HG03575 (cell line): ENCODE data around the gene F13A1.

Experiments
- ATAC-seq: cut with Tn5 transposase; IDR thresholded peaks from one replicate; pipeline ENCODE4 v1.9.1; 2021; ENCODE audit not compliant: unreplicated experiment, insufficient number of reproducible peaks, low FRiP score; ENCODE audit errors: extremely low read depth

Gene F13A1

DNA sequence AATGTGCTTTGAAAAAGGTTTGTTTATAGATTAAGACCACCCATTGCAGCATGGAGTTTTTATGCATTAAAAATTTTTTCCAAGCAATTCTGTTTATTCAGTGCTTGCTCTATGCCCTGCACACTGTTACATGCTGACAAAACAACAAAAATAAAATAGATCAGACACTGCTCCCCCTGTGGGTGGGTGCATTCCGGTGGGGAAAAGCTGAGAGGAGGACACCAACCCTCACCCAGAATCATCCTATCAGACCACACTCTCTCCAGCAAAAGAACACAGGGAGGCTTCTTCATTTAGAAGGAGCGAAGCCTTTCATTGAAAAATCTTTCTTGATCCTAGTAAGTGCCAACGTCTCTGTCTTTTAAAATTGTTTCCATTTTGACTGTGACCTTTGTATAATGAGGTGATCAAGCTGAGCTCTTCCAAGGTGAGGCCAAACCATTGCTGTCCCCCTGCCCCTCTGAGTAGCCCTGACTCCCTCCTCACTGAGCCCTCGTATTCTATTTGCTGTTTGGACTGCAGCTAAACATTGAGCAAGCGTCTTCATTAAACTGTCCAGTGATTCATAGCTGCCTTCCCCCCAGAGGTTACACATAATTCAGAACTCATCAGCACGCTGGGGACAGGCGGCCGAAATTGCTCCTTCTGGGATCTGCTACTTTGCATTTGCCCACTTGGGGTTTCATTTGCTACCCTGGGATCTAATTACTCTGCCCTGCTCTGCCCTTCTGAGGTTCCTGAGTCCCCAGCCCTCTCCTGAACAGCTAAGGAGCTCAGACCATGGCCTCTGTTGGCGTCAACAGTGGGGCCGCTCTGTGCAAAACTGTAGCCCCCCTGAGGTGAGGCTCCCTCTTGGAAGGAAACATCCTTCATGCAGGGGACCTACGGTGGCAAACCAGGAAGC is 102.4 kb downstream of the F13A1 start:
- no peak for ATAC-seq

DNA sequence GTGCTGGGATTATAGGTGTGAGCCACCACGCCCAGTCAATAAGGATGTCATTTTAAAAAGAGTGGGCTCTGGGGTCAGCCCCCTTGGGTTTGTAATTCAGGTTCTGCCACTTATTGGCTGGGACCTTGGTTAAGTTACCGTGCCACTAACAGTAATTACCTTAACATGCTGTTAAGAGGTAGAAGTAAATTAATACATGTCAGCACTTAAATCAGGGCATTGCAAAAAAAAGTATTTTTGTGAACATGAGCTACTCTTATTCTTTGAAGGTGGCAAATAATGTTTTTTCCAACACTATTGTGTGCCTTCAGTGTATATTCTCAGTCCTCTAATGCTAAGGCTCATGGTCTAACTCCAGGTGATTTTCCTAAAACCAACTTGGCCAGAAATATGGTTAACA is 109.5 kb downstream of the F13A1 start:
- ATAC-seq: no peak

DNA sequence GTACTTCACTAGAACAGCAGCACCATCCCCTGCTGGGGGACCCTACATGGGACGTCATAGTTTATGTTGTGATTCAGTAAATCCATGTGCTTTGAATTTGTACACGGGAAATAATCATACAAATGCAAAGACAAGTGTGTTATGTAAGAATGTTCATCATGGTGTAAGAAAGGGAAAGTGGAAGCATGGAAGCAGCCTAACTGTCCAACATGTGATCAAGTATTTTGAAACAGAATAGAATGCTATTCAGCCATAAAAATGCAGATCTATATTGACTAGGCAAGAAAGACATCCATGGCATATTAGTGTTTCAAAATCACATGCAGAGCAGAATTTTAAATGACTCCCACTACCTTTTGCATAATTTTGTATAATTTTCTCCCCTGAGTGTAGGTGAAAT is 117.6 kb downstream of the F13A1 start:
- no peak for ATAC-seq

DNA sequence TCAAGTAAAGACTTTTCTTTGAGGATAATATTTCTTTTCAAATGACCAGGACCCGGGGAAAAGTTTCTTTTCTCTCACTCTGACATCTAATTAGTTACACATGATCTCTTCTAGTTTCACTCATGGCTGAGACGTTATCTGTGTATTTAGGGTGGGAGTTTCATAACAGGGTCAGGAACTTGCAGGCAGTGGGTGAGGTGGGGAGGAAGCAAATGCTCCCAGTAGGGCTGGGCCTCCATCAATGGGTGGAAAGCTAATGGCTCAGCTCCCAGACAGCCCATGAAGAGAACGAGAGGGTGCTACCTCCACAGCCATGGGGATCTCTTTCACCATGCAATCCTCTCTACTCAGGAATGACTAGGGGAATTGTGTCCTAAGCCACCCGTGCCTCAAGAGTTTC is 119.3 kb downstream of the F13A1 start:
- ATAC-seq: no peak

DNA sequence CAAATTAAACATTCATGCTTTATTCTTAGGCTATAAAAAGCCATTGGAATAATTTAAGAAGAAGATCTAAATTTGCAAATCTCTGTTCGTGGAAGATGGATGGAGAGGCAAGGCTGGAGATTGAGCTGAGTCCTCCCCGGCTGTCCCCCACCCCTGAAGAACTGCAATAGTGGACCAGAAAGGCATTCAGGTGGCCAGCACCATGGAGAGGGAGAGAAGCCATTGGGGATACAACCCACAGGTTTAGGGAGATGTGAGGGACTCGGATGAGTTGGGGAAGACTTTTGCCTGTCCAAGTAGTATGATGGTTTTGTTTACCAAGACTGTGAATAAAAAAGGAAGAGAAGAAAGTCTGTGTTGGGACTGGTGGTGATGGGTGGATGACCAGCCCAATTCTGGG is 120.8 kb downstream of the F13A1 start:
- no peak for ATAC-seq

DNA sequence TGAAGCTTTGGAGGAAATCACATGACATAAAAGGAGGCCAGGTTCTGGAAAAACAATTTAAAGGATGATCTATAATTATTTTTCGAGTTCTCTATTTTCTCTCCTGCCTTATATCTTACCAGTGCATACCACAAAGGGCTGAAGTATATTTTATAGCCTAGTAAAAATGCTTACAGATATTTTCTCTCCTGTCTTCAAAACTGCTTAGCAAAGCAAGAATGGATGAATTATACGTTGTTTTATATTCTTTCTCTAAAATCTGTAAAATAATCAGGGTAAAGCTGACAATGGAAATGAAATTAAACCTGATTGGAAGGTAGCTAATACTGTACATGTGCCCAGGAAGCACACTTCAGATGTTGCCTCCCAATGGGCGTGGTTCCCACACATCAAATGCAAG is 123.7 kb downstream of the F13A1 start:
- no peak for ATAC-seq

DNA sequence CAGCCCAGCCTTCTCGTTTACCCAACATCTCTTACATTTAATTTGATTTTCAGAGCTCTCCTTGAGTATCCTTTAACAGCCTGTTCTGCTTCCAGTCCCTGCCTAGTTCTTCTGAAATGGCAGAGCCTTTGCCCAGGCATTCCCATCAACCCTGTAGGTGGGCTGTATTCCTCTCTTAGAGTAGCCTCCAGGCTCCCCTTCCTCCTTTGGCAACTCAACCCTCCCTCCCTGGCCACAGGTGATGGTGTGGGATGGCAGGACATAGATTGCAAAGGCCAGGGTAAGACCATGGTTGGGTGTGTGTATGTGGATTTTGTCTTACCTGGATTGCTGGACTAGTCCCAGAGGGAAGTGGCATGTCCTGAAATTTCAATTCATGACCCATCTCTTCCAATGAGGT is 125.4 kb downstream of the F13A1 start:
- no peak for ATAC-seq

DNA sequence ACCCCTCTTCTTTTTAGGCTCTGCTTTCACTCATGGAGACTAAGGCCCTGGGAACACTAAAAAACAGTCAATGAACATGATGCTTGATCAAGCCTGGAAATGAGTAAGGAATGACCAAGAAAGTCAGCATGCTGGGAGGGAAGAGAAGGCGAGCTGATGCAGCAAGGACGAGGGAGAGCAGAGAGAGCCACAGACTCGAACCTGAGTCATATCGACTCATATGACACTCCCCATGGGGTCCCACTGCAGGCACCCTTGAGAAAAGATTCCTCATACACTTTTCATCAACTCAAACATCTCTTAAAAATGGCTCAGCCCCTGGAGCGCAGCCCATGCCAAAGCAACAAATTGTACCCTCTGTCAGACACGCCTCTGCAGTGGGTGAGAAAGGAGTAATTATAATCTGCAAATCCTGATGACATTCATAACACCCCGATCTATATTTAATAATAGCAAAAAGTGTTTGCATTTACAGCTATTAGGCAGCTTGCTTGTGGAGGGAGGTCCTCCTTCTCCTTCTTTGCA is 127.2 kb downstream of the F13A1 start:
- no peak for ATAC-seq

DNA sequence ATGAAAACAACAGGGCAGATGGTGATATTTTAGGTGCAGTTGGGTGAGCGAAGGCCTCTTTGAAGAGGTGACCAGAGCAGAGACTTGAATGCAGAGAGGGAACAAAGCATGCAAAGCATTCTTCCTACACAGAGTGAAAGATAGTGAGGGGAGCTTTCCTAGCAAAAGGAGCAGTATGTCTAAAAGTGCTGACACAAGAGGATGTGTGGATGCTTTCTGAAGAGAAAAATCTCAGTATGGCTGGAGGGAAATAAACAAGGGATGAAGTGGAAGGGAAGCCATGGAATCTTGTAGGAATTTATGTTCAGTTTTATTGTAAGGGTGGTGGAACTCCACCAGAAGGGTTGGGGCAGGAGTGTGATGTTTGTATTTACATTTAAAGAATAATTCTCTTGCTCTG is 128.6 kb downstream of the F13A1 start:
- no peak for ATAC-seq

DNA sequence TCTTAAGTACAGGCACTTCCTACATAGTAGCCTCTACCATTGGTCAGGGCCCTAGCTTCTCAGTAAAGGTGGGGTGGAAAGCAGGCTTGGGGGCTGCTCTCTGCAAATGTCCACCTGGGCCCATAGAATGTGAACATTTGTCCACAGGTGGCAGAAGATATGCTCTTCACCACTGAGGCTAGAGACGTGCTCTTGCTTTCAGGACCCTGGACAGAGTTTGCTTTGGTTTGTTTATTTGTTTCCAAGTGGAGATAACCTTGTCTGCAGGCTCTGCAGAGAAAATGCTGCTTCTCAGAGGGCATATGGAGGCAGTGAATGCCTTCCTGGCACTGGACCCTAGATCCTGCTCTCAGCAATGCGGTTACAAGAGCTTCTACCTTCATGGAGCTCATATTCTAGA is 129.0 kb downstream of the F13A1 start:
- no peak for ATAC-seq

DNA sequence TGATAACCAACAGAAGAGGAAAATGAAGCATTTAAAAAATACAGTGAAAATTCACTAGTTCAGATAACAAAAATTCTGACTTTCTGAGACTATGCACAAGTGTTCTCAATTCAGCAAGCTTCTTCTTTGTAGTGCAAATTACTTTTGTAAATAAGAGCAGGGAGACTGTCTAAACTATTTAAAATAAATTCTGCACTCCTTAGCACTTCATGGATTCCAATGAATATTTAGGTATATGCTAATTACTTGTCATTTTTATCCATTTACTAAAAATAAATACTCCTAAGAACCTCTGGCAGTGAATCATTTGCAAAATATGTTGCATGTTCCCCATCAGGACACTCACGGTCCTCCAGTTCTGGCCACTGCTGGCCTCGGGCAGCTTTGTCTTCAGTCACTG is 139.8 kb downstream of the F13A1 start:
- no peak for ATAC-seq

DNA sequence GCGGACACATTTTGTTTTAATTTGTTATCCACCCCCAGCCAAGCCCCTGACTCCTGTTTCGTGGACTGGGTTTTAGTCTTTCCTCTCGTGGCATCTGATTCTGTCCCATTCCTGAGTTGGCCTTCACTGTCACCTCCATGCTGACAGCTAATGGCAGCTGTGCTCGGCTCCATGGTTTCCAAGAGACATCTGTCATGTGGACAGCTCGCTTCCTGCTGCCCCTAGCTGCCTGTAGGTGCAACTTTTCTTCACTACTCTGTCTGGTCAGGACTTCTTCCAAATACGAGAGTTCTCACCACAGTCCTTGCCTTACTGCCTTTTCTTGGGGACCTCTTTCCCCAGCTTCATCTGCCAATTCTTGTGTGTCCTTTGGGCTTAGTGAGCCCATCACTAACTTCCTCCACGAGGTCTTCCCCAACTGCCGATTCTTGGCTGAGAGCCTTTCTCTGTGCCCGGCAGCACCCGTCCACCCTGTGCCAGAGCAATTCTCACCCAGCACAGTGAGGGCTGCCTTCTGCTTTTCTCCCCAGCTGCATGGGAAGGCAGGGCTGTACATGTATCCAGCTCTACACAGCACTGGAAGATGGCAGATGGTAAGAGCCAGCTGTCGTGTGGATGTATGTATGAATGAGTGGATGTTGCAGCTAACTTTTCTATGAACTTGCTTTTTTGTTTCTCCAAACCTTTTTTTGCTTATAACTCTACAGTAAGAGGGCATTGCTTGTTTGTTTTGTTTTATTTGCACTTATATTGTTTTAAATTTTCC is 140.4 kb downstream of the F13A1 start:
- no peak for ATAC-seq

DNA sequence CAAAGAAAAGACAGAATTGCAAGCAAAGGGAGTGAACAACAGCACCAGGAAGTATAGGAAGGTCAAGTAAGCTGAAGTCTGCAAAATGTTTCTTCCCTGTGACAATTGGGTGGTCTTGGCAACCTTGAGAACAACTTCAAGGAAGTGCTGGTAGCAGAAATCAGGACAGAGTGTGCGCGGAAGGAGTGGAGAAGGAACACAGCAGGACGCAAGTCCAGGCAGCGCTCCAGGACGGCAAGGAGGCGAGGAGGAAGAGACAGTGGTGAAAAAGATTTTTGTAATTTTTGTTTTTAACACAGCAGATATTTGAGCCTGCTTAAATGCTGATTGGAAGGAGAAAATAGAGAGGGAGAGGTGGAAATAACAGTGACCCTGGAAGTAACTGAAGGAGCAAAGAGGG is 141.7 kb downstream of the F13A1 start:
- ATAC-seq: no peak

DNA sequence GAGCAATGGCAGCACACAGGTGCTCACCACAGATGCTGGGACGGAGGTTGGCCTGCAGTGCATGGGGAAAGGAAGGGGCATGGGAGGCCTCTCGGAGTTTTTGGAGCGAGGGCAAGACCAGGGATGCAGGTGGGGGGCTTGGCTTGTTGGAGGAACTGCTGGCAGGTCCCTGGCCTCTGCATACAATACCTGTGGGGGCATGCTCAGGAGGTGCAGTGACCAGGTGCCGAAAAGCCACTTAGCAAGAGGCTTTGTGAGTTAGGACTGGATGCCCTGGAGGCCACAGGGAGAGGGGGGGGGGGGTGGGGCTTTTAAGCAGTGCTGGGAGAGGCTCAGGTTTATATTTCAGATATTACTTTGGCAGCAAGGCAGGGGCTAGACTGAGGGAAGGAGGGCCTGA is 142.7 kb downstream of the F13A1 start:
- no peak for ATAC-seq

DNA sequence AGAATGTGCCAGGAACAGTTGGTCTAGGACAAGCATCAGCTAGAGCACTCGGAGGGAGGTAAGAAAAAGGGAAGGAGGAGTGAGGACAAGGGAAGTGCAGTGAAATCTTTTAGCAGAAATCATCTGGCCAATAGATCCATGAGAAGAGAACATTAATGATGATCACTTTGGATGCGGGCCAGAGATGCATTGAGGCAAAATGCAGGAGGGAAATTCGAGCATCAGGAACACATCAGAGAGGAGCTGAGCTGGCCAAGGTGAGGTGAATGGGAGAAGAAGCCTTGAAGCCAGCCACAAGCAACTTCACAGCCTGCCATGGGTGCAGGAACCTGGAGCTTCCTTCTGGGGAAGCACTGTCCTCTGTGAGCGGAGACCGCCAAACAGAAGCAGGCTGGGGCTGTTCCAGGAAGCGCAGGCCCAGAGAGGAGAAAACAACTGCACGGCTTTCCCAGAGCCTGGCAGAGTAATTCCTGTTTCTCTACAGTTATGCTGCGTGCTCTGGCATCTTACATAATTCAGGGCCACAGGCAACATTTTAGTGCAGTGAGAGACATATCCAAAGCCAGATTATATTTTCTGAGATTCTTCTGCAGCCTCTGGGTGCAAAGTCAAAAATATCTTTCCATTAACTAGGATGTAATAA is 143.8 kb downstream of the F13A1 start:
- no peak for ATAC-seq

DNA sequence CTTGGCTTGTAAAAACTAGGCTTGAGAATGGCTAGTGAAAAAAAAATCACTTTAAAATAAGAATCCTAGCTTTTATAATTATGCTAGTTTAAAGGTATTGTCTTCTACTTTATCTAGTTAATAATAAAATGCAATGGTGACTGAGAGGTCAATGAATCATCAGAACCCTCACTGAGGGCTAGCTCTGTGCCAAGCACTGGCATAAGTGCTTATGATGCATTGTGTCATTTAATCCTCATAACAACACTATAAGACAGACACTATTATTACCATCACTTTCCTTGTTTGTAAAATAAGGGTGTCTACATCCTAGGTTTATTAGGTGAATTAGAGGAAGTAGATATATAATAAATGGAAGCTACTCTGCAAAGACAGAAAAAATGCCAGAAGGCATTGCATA is 144.3 kb downstream of the F13A1 start:
- ATAC-seq: no peak

DNA sequence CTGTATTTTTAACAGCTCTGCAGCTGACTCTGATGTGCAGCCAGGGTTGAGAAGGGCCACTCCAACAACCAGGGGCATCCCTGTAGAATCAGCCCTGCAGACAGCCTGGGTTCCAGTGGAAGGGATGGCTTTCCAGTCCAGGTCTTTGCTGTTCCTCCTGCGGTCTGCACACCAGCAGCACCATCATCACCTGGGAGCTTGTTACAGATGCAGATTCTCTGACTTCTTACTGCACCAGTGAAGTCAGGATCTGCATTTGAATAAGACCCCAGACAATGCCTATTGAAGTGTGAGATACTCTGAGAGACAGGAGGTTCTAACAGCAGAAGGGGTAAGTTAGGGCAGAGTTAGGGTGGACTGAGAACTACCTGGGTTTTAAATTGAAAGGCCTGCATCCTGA is 151.3 kb downstream of the F13A1 start:
- no peak for ATAC-seq

DNA sequence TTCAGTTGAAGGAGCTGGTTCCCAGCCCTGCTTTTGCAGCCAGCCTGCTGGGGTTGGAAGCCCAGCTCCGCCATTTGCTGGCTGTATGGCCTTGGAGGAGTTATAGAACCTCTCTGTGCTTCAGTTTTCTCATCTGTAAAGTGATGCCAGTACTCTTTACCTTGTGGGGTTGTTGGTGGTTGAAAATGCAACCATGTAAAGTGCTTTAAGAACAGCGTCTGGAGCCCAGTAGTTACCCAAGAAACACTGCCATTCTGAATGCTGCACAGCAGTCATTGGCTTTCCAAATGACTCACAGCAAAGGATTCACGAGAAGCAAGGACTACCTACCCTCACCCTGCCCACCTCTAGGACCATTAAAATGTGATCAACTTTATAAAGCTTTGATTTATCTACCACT is 154.4 kb downstream of the F13A1 start:
- no peak for ATAC-seq

DNA sequence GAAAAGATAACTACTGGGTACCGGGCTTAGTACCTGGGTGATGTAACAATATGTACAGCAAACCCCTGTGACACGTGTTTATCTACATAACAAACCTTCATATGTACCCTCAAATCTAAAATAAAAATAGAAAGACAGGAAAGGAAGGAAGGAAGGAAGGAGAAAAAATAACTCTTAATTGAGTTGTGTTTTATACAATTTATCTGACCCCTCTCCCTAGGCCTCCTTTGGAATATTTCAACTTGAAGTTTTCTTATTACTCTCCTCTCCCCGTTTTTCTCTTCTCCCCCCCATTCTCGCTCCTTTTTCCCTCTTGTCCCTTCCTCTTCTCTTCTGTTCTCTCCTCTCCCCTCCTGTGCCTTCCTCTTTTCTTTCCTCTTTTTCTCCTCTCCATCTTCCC is 156.1 kb downstream of the F13A1 start:
- ATAC-seq: no peak

DNA sequence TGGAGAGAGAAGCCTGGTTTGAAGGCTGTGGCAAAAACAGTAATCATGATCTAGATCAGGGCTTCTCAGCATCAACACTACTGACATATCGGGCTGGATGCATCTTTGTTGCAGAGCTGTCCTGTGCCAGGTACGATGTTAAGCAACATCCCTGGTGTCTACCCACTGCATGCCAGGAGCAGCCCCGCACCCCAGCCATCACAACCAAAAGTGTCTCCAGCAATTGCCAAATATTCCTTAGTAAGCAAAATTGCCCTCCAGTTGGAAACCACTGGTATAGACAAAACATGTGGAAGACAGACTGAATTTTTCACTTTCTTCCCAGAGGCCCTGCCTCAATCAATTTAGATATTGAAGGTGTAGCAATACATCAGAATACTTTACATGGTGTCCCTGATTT is 166.1 kb downstream of the F13A1 start:
- ATAC-seq: no peak
